DND-41 (cell line): ENCODE measurements around the gene POU6F1.

Source experiments
- ATAC-seq: fragments of 200-7000 bp; cut with Tn5 transposase; 3 replicates; pipeline ENCODE4 v1.9.1; 2021; ENCODE audit warnings: low read depth; ENCODE audit not compliant: insufficient read depth
- DNase-seq: peaks from one replicate; pipeline ENCODE4 v3.0.0-alpha.2; 2020
- H2AFZ ChIP-seq: 2 replicates; pipeline ENCODE4 v1.6.0; 2012; ENCODE audit warnings: low read depth, low read length
- H3K27ac ChIP-seq: 2 replicates; pipeline ENCODE4 v1.5.1; 2012; ENCODE audit warnings: low read length, inconsistent platforms
- H3K27me3 ChIP-seq: fragments of 200-600 bp; sonication (generic); 2 replicates; pipeline ENCODE4 v1.6.0; 2012; ENCODE audit warnings: low read length, mild to moderate bottlenecking, inconsistent platforms; ENCODE audit not compliant: insufficient read depth, poor library complexity
- H3K36me3 ChIP-seq: 2 replicates; pipeline ENCODE4 v1.5.1; 2012; ENCODE audit warnings: low read length, inconsistent platforms; ENCODE audit not compliant: insufficient read depth
- H3K4me1 ChIP-seq: 2 replicates; pipeline ENCODE4 v1.5.1; 2012; ENCODE audit warnings: mild to moderate bottlenecking, low read length; ENCODE audit not compliant: insufficient read depth
- H3K4me2 ChIP-seq: 2 replicates; pipeline ENCODE4 v1.6.0; 2012; ENCODE audit warnings: mild to moderate bottlenecking, moderate library complexity, low read length, inconsistent platforms; ENCODE audit not compliant: insufficient read depth
- H3K4me3 ChIP-seq, 2 experiments: fragments of 200-600 bp in 1 of 2; shearing (Covaris generic) in 1 of 2; 2 replicates each; pipeline ENCODE4 v1.5.1; 2012 to 2016; ENCODE audit warnings: inconsistent platforms in 2 of 2, low read length in 2 of 2, mild to moderate bottlenecking in 2 of 2, low read depth in 1 of 2, moderate library complexity in 1 of 2
- H3K79me2 ChIP-seq: 2 replicates; pipeline ENCODE4 v1.6.0; 2012; ENCODE audit warnings: low read length, inconsistent platforms; ENCODE audit not compliant: insufficient read depth
- H3K9ac ChIP-seq: 2 replicates; pipeline ENCODE4 v1.6.0; 2012; ENCODE audit warnings: low read depth, mild to moderate bottlenecking, inconsistent platforms, low read length, moderate library complexity
- H3K9me3 ChIP-seq: 2 replicates; pipeline ENCODE4 v1.5.1; 2012; ENCODE audit warnings: low read length, moderate library complexity, mild to moderate bottlenecking, inconsistent platforms; ENCODE audit not compliant: insufficient read depth, severe bottlenecking
- H4K20me1 ChIP-seq: 2 replicates; pipeline ENCODE4 v1.6.0; 2012; ENCODE audit warnings: low read length; ENCODE audit not compliant: insufficient read depth
- CTCF ChIP-seq: IDR thresholded peaks from 2 replicates; pipeline ENCODE4 v1.5.1; 2012; ENCODE audit warnings: borderline replicate concordance, low read length, moderate library complexity, mild to moderate bottlenecking; ENCODE audit not compliant: poor library complexity, severe bottlenecking; ENCODE audit errors: extremely low read depth
- EZH2 ChIP-seq: IDR thresholded peaks from 3 replicates; pipeline ENCODE4 v1.6.1; 2012; ENCODE audit warnings: borderline replicate concordance, low read depth, mild to moderate bottlenecking, moderate library complexity, low read length, inconsistent platforms; ENCODE audit not compliant: severe bottlenecking

POU6F1 gene

DNA sequence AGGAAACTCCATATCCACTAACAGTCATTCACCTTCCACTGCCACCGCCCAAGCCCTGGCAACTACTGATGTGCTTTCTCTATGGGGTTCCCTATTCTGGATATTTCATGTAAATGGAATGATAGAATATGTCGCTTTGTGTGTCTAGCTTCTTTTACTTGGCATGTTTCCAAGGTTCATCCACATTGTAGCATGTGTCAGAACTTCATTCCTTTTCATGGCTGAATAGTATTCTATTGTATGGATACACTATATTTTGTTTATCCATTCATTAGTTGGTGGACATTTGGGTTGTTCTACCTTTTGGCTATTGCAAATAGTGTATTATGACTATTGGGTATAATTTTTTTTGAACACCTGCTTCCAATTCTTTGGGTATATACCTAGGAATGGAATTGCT, 8.6 kb downstream of the POU6F1 start:
- Histone ChIP-seq H3K9me3 (no peaks in the 10 kb centered on the region), H3K27me3 (no peaks in the 10 kb centered on the region), H3K36me3 (no peaks in the 10 kb centered on the region), H4K20me1 (no peaks in the 10 kb centered on the region), H3K4me1 (no peaks in the 10 kb centered on the region), H3K9ac (no peak overlapping the region), H3K79me2 (no peaks in the 10 kb centered on the region), H3K4me2 (no peak overlapping the region), H3K27ac (no peak overlapping the region), H3K4me3 (no peak overlapping the region), H2AFZ (no peak overlapping the region)
- DNase-seq, result no peak
- ATAC-seq, result no peak
- no peak for TF ChIP-seq EZH2
- no peak for TF ChIP-seq CTCF

DNA sequence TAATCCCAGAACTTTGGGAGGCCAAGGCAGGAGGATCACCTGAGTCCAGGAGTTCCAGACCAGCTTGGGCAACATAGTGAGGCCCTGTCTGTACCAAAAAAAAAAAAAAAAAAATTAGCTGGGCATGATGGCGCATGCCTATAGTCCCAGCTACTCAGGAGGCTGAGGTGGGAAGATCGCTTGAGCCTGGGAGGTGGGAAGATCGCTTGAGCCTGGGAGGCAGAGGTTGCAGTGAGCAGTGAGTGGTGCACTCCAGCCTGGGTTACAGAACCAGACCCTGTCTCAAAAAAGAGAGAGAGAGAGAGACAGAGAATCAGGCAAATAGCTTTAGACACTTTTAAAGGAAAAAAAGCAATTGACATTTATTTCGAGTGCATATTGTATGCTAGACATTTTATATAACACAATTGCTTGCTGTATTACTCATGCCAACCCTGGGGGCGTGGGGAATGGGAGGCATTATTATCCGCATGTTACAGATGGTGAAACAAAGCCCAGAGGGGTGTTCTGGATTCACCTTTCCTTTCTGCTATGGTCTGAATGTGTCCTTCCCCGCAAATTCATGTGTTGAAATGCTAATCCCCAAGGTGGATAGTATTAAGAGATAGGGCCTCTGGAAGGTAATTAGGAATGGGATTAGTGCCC, 9.7 kb downstream of the POU6F1 start:
- no peak overlapping the region for H2AFZ ChIP-seq
- H3K9me3 ChIP-seq, result no peaks in the 10 kb centered on the region
- H4K20me1 ChIP-seq, result no peaks in the 10 kb centered on the region
- ATAC-seq, result no peak
- no peak overlapping the region for H3K27ac ChIP-seq
- H3K79me2 ChIP-seq, result no peaks in the 10 kb centered on the region
- H3K36me3 ChIP-seq, result no peaks in the 10 kb centered on the region
- no peak overlapping the region for H3K4me2 ChIP-seq
- no peaks in the 10 kb centered on the region for H3K4me1 ChIP-seq
- TF ChIP-seq EZH2 (no peak), CTCF (no peak)
- H3K9ac ChIP-seq, result no peak overlapping the region
- no peak overlapping the region for H3K4me3 ChIP-seq
- no peaks in the 10 kb centered on the region for H3K27me3 ChIP-seq
- no peak for DNase-seq

DNA sequence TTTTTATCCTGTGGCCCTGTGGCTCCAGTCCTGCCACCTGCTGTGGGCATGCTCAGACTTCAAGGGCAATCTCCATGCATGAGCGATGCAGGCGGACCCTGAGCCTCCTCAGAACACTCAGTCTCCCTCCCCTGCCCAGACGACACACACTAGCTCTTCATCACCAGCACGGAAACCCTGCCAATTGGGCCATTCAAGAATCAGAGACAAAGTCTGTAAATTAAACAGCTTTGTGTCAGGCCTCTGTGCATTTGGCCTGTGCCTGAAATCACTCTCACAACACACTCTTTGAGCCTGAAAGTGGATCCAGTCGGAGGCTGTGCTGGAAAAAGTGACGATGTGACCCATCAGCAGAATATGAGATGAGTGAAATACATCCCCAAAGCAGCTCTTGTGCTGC, 12.5 kb downstream of the POU6F1 start:
- no peak overlapping the region for H3K4me2 ChIP-seq
- H3K9me3 ChIP-seq, result no peaks in the 10 kb centered on the region
- H2AFZ ChIP-seq, result no peak overlapping the region

More for the DNA sequence above, 12.5 kb downstream of the POU6F1 start:
- H3K36me3 ChIP-seq, result no peaks in the 10 kb centered on the region
- H3K27ac ChIP-seq, result no peak overlapping the region
- no peaks in the 10 kb centered on the region for H3K4me1 ChIP-seq
- DNase-seq (no peak), ATAC-seq (no peak)
- no peak overlapping the region for H3K9ac ChIP-seq
- no peaks in the 10 kb centered on the region for H3K79me2 ChIP-seq
- no peaks in the 10 kb centered on the region for H3K27me3 ChIP-seq
- no peaks in the 10 kb centered on the region for H4K20me1 ChIP-seq
- no peak overlapping the region for H3K4me3 ChIP-seq
- no peak for TF ChIP-seq EZH2
- no peak for TF ChIP-seq CTCF
